H1 (cell line): Measurements from ENCODE around the gene REC8. TPM values are rescaled to one million over a fixed set of nuclear protein-coding genes. Genes with fewer than 3 reads are reported as not detected.

Experiments used
- CEBPB ChIP-seq: IDR thresholded peaks from 2 replicates; pipeline ENCODE4 v1.6.1; 2012; ENCODE audit warnings: low read depth, low read length
- CTBP2 ChIP-seq: IDR thresholded peaks from 2 replicates; pipeline ENCODE4 v1.7.0; 2011; ENCODE audit warnings: borderline replicate concordance, mild to moderate bottlenecking, moderate library complexity, mixed read lengths, low read length; ENCODE audit not compliant: insufficient read depth, insufficient read length
- FOSL1 ChIP-seq: IDR thresholded peaks from 2 replicates; pipeline ENCODE4 v1.6.1; 2011; ENCODE audit warnings: mild to moderate bottlenecking, low read depth, low read length, moderate library complexity; ENCODE audit not compliant: insufficient read depth
- MAFK ChIP-seq: IDR thresholded peaks from 2 replicates; pipeline ENCODE4 v1.6.1; 2012; ENCODE audit warnings: low read depth, mild to moderate bottlenecking, improper control_type of control experiment, low read length
- POLR2A ChIP-seq, 2 experiments: IDR thresholded peaks; 1 replicate in 1 of 2; 2 replicates in 1 of 2; pipeline ENCODE4 v1.6.1; 2011; ENCODE audit warnings: low read depth in 2 of 2, low read length in 2 of 2, mild to moderate bottlenecking in 2 of 2; ENCODE audit errors: control extremely low read depth in 1 of 2
- POU5F1 ChIP-seq: IDR thresholded peaks from 2 replicates; pipeline ENCODE4 v1.6.1; 2011; ENCODE audit warnings: low read depth, mild to moderate bottlenecking, low read length, moderate library complexity
- RFX5 ChIP-seq: IDR thresholded peaks from 2 replicates; pipeline ENCODE4 v1.6.1; 2011; ENCODE audit warnings: low read depth, low read length, improper control_type of control experiment, borderline replicate concordance
- RXRA ChIP-seq: IDR thresholded peaks from 2 replicates; pipeline ENCODE4 v1.6.1; 2011; ENCODE audit warnings: low read depth, mild to moderate bottlenecking, low read length, moderate library complexity; ENCODE audit not compliant: insufficient read depth
- SP1 ChIP-seq: IDR thresholded peaks from 2 replicates; pipeline ENCODE4 v1.6.1; 2011; ENCODE audit warnings: low read depth, low read length
- TAF1 ChIP-seq: IDR thresholded peaks from 2 replicates; pipeline ENCODE4 v1.6.1; 2011; ENCODE audit warnings: mild to moderate bottlenecking, low read depth, low read length
- TAF7 ChIP-seq: optimal IDR thresholded peaks from 2 replicates; pipeline ENCODE3; 2011; ENCODE audit warnings: low read depth, mild to moderate bottlenecking, inconsistent platforms, low read length, moderate library complexity, borderline replicate concordance
- TBP ChIP-seq: IDR thresholded peaks from 2 replicates; pipeline ENCODE4 v1.6.1; 2011; ENCODE audit warnings: low read depth, low read length, improper control_type of control experiment
- TCF12 ChIP-seq: IDR thresholded peaks from 2 replicates; pipeline ENCODE4 v1.6.1; 2011; ENCODE audit warnings: low read depth, mild to moderate bottlenecking, low read length
- YY1 ChIP-seq: IDR thresholded peaks from 2 replicates; pipeline ENCODE4 v1.6.1; 2011; ENCODE audit warnings: low read depth, mild to moderate bottlenecking, low read length
- polyA plus RNA-seq, 7 experiments: library from polyadenylated mRNA; depleted of rRNA in 3 of 7; stranded (reverse) in 5 of 7; unstranded in 2 of 7; fragments of >200 nt in 5 of 7; fragments of 200-250 nt in 2 of 7; gene quantifications; 1 replicate in 5 of 7; 2 replicates in 1 of 7; 4 replicates in 1 of 7; pipeline versions ENCODE4 v1.2.1 to v1.2.3, GENCODE V29; 2011 to 2013; ENCODE audit warnings: missing spikeins in 2 of 7, mixed read lengths in 2 of 7
- total RNA-seq: library from RNA; stranded (reverse); fragmentation: NEBNext Ultra II Directional; extraction: Animal tissue kit (Norgen Biotek cat#: 25700); gene quantifications from 2 replicates; pipeline ENCODE4 v1.2.1, GENCODE V29; 2021
- TF ChIP-seq, protein P1 (sequence below): IDR thresholded peaks from 2 replicates; pipeline ENCODE4 v1.6.1; 2012; ENCODE audit warnings: low read length, inconsistent platforms
- TF ChIP-seq, protein P2 (sequence below): IDR thresholded peaks from 2 replicates; pipeline ENCODE4 v1.6.1; 2011; ENCODE audit warnings: low read length, improper control_type of control experiment

REC8 gene
- total and polyA plus RNA-seq, 2 of the 8 experiments (the other 6 are each of a cell fraction or from before 2014, with no cell fraction given) = 9.8 to 28.5 TPM

DNA sequence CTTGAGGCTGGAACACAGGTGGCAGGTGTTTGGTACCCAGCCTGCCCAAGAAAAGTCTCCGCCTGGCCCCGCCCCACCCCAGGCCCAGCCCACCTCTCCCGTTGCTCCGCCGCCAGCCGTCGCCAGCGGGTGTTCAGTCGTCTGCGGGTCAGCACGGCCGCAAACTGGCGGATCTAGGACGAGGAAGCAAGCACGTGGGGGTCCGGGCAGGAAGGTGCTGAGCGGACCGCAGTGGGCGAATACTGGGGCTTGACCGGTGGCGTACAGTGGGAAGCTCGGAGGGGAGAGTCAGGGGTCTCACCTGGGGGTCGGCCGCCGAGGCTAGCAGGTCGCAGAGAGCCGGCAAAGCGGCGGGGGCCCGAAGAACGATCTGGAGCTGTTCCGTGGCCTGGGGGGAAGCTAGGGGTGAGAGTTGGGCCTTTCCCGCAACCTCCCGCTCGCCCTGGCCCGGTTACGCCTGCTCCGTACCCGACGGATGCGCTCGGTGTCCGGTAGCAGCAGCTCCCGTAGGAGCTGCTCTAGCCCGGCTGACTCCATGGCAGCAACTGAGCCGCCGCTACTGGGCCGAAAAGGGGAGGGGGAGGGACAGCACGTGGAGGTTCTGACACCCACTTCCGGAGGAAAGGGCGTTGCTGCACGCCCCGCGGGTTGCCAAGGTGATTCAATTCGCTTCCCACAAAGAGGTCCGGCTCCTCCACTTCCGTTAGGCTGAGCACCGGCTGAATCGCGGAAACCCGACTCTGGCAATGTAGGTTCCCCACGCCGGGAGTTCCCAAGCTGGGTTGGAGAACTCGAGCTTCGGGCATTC lies 16.6 kb downstream of the REC8 start, which contains the start of gene IPO4 (continued):
- TF ChIP-seq TAF7 (peak; percentile 82), CEBPB (0 out of 2 replicates have a peak, but pooled peaks have one; percentile 1), RXRA (0 out of 2 replicates have a peak, but pooled peaks have one; percentile 33), TAF1 (peak; percentile 82), POU5F1 (0 out of 2 replicates have a peak, but pooled peaks have one; percentile 25), YY1 (peak; percentile 80; the same call in 1 of the 2 replicates), POLR2A (IDR thresholded peaks at IDR 0.05; ENCODE audit: control extremely low read depth in 1 of 2, low read depth in 2 of 2, low read length in 2 of 2) (peak in 1 of 2 experiments; percentile 91; a peak in 2 of 3 replicates), CTBP2 (peak; percentile 83), TBP (peak; percentile 68; the same call in 1 of the 2 replicates), MAFK (no peak), TCF12 (peak; percentile 74; the same call in 1 of the 2 replicates), RFX5 (no peak), FOSL1 (no peak), SP1 (peak; percentile 93)
- TF ChIP-seq, protein P1, sequence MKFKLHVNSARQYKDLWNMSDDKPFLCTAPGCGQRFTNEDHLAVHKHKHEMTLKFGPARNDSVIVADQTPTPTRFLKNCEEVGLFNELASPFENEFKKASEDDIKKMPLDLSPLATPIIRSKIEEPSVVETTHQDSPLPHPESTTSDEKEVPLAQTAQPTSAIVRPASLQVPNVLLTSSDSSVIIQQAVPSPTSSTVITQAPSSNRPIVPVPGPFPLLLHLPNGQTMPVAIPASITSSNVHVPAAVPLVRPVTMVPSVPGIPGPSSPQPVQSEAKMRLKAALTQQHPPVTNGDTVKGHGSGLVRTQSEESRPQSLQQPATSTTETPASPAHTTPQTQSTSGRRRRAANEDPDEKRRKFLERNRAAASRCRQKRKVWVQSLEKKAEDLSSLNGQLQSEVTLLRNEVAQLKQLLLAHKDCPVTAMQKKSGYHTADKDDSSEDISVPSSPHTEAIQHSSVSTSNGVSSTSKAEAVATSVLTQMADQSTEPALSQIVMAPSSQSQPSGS = no peak
- TF ChIP-seq, protein P2, sequence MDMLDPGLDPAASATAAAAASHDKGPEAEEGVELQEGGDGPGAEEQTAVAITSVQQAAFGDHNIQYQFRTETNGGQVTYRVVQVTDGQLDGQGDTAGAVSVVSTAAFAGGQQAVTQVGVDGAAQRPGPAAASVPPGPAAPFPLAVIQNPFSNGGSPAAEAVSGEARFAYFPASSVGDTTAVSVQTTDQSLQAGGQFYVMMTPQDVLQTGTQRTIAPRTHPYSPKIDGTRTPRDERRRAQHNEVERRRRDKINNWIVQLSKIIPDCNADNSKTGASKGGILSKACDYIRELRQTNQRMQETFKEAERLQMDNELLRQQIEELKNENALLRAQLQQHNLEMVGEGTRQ = peak; percentile 64
